GM21723 (cell line): Measurements from ENCODE around the gene TMUB1.
A peak's percentile ranks its signal among the peaks of the same experiment; 100 is the strongest.
"Not testable (repeated sequence)": the region's sequence is repeated elsewhere in the genome, so short reads cannot be mapped to it uniquely, and the experiment has no call there.

ENCODE experiments used
- ATAC-seq: cut with Tn5 transposase; IDR thresholded peaks from one replicate; pipeline ENCODE4 v1.9.1; 2021; ENCODE audit warnings: mild to moderate bottlenecking, moderate library complexity; ENCODE audit not compliant: unreplicated experiment

The TMUB1 gene

GRCh38 chr7:151057506-151057988, 25.7 kb downstream of the TMUB1 start, which contains the start of gene CDK5:
TSS of gene CDK5 (minus strand) at chr7:151057897. CDS start at chr7:151057848, 49 bp downstream.
- peak; percentile 12 for ATAC-seq

- no peak for ATAC-seq
These were observed 26.4 kb downstream of the TMUB1 start for GRCh38 chr7:151056666-151057505.

- no peak for ATAC-seq
These were observed 27.0 kb downstream of the TMUB1 start for GRCh38 chr7:151056283-151056665.

DNA sequence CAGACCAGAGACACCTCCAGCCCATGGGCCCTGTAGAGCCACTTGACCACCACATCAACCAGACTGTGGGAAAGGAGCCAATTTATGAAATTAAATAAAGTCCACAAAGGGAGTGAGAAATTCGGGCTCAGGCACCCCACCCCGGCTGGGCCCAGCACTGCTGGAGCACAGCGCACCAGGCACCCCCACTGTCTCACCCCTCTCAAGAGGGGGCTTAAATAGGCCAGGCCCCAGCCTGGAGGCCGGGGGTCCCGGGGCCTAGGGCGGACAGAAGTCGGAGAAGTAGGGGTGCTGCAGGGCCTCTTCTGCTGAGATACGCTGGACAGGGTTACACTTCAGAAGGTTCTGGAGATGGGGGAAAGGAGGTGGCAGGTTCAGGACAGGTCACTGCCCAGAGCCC, 29.5 kb downstream of the TMUB1 start:
- no peak for ATAC-seq

- no peak for ATAC-seq
These were observed 30.2 kb downstream of the TMUB1 start for GRCh38 chr7:151053096-151053495.

DNA sequence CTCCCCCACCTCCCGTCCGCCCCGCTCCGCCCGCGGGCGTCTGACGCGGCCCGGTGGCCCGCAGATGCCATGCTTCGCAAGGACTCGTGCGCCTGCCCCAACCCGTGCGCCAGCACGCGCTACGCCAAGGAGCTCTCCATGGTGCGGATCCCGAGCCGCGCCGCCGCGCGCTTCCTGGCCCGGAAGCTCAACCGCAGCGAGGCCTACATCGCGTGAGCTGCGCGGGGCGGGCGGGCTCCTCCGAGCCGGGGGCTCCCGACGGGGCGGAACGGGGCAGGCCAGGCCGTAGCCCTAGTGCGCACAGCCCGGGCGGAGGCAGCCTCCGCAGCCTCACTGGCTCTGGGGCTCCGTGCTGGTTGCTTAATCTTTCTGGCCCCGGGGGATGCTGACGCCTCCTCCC, 32.2 kb downstream of the TMUB1 start:
- ATAC-seq, result no peak

DNA sequence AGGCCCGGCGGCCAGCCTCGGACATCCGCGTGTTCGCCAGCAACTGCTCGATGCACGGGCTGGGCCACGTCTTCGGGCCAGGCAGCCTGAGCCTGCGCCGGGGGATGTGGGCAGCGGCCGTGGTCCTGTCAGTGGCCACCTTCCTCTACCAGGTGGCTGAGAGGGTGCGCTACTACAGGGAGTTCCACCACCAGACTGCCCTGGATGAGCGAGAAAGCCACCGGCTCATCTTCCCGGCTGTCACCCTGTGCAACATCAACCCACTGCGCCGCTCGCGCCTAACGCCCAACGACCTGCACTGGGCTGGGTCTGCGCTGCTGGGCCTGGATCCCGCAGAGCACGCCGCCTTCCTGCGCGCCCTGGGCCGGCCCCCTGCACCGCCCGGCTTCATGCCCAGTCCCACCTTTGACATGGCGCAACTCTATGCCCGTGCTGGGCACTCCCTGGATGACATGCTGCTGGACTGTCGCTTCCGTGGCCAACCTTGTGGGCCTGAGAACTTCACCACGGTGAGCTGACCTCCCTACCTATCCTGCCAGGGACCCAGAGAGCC, 34.3 kb downstream of the TMUB1 start:
- ATAC-seq, result no peak

- no peak for ATAC-seq
These were observed 35.1 kb downstream of the TMUB1 start, which contains the start of gene ASIC3 for GRCh38 chr7:151047976-151048815. TSS of gene ASIC3 (plus strand) at chr7:151048531. CDS start at chr7:151048886, 355 bp downstream.

DNA sequence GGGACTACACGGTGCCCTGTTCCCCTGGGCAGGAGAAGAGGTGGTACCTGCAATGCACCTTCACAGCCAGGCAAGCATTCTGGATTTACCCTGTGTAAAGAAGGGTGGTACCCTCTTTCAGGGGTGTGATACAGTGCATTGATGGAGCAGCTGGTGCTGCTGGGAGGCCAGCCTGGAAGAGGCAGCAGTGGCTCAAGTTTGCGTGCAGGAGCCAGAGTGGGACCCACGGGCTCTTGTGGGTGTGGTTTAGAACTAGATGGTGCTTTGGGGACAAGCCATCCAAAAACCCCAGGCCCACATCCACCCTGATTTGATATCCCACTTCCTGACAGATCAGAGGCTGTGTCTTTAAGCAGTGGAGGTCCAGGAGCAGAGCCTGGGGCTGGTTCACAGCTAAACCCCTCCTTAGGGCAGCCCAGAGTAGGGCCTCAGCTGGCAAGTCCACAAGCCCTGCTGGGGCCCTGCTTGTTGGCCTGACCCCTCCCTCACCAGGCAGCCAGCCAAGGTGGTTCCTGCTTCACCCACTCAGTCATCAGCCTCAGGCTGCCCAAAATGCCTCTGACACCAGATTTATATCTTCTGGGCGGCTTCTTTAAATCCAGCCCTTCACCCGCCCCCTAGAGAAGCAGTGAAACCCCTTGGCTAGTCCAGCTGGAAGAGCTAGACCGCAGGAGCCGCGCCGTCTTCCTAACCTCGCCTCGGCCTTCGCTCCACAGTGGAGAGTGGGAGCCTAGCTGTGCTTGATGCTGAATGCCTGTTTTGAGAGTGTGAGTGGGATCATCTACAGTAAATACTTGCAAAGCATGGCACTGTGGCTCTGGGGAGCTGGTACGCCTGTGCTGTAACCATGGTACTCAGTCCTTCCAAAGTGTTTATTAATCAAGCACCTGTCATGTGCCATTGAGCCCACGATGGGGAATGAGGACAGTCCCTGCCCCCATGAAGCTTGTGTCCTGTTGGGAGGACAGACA, 36.4 kb downstream of the TMUB1 start:
- ATAC-seq, result no peak

DNA sequence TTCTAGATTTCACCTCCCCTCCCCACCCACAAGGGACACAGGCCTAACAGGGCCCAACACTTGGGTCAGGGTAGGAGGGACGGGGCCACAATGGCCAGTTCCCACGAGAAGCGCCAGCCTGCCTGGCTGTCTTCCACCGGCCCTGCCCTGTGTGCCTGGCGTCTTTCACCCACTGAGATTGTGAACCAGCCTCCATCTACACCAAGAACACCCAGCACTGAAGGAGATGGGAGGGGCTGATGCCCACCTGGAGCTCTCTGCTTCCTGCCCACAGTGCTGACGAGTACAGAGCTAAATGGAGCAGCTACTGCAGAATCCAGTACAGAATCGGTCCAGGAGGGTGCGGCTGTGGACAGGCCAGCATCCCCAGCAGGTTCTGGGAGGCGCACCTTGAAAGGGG, 37.3 kb downstream of the TMUB1 start:
- no peak for ATAC-seq

GRCh38 chr7:151045262-151045661, 38.0 kb downstream of the TMUB1 start:
- ATAC-seq, result no peak

DNA sequence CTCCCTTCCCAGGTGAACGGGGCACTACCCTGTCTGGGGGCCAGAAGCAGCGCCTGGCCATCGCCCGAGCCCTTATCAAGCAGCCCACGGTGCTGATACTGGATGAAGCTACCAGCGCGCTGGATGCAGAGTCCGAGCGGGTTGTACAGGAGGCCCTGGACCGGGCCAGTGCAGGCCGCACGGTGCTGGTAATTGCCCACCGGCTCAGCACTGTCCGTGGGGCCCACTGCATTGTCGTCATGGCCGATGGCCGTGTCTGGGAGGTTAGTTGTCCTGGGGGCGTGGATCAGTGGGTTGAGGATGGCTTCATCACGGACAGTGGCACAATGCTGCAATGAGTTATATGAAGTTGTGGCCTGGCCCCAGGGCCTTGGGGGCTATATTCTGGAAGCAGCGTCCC, 39.3 kb downstream of the TMUB1 start:
- ATAC-seq, result no peak

DNA sequence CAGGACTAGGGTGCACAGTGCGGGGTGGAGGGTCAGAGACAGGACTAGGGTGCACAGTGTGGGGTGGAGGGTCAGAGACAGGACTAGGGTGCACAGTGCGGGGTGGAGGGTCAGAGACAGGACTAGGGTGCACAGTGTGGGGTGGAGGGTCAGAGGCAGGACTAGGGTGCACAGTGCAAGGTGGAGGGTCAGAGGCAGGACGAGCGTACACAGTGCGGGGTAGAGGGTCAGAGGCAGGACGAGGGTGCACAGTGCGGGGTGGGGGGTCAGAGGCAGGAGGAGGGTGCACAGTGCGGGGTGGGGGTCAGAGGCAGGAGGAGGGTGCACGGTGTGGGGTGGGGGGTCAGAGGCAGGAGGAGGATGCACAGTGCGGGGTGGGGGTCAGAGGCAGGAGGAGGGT, 39.8 kb downstream of the TMUB1 start:
- not testable (repeated sequence) for ATAC-seq

DNA sequence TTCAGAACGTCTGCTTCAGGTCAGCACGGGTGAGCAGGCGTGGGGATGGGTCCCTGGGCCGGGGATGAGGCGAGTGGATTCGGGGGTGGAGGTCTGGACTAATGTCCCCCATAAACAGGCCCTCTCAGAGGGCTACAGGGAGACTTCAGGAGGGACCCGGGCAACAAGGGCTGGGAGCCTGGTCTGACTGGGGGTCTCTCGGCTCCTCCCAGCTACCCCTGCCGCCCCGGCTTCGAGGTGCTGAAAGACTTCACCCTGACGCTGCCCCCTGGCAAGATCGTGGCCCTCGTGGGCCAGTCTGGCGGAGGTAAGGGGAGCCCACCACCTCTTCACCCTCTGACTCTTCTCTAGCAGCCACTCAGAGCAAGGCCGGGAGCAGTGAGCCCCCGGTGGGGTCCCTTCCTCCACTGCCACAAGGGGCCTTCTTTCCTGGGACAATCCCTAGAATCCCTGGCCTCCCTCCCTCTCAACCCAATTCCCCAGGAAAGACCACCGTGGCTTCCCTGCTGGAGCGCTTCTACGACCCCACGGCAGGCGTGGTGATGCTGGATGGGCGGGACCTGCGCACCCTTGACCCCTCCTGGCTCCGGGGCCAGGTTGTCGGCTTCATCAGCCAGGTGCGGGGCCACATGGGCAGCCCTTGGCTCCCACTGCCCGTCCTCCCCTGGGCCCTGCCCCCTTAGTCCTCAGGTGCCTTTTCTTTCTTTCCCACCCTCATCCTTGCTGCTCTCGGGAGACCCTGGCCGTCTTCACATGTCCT, 42.5 kb downstream of the TMUB1 start:
- ATAC-seq, result no peak

- no peak for ATAC-seq
These were observed 43.3 kb downstream of the TMUB1 start for GRCh38 chr7:151039850-151040548.

- peak; percentile 43 for ATAC-seq
These were observed 44.1 kb downstream of the TMUB1 start for GRCh38 chr7:151038951-151039849.

GRCh38 chr7:151035902-151036301, 47.4 kb downstream of the TMUB1 start:
- ATAC-seq, result no peak
